ENCODE results near the gene HTR3B. TPM values are rescaled to one million over a fixed set of nuclear protein-coding genes. Genes with fewer than 3 reads are reported as not detected.

Gene HTR3B
- total RNA-seq, 4 donors from 2014 or later, result not detected

DNA sequence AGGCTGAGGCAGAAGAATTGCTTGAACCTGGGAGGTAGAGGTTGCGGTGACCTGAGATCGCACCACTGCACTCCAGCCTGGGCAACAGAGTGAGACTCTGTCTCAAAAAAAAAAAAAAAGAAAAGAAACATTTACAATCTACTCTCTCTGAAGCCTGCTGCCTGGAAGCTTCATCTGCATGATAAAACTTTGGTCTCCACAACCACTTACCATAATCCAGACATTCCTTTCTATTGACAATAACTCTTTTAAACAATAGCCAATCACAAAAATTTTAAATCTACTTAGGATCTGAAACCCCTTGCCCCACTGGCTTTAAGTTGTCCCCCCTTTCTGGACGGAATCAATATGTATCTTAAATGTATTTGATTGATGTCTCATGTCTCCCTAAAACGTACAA lies 45.3 kb downstream of the HTR3B start:
- TF ChIP-seq CTCF (IDR thresholded peaks at IDR 0.05 in 4 of 5, conservative IDR thresholded peaks at IDR 0.05 in 1 of 5) (no peak), POLR2A (IDR thresholded peaks at IDR 0.05) (no peak)
- no peaks in the 10 kb centered on the region for H3K9me3 ChIP-seq
- no peak overlapping the region for H3K27ac ChIP-seq
- peaks cover 7 to 10% (median 8%) of the 10 kb centered on the region in 3 donors for H3K27me3 ChIP-seq
- in situ Hi-C loops (cut with MboI; ENCODE audit: low sequenced_read_pairs in 4 of 4) (no loop called here), intact Hi-C loops (cut with DNase I; ENCODE audit: low total_unique reads) (no loop called here)
- no peaks in the 10 kb centered on the region for H3K36me3 ChIP-seq
- no peak overlapping the region for H3K4me3 ChIP-seq
- DNase-seq, result no peak
- H3K4me1 ChIP-seq, result no peaks in the 10 kb centered on the region
- ATAC-seq, result no peak

DNA sequence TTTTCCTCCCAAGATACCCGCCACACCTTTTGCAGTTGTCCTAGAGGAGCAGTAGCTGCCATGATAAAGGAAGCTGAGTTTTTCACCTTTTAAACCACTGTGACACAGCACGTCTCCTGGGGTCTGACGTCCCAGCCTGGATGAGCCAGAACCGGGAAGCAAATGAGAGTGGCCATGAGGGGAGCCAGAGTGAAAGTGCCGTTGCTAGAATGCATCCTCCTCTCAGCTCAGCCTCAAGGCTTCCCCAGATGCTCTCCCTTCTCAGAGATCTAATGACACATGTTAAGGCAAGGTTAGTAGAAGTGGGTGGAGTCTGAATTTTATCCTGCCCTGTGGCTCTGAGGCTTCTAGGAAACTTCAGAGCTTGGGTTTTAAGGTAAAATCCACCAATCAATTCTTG lies 46.9 kb downstream of the HTR3B start:
- intact Hi-C loops (cut with DNase I; ENCODE audit: low total_unique reads), result no loop called here
- in situ Hi-C loops (cut with MboI; ENCODE audit: low sequenced_read_pairs in 4 of 4), result no loop called here
- H3K9me3 ChIP-seq, result no peaks in the 10 kb centered on the region
- ATAC-seq (no peak), DNase-seq (no peak)
- H3K4me3 ChIP-seq, result no peak overlapping the region
- H3K4me1 ChIP-seq, result no peaks in the 10 kb centered on the region
- H3K27ac ChIP-seq, result no peak overlapping the region
- H3K36me3 ChIP-seq, result no peaks in the 10 kb centered on the region
- peaks cover 7 to 12% (median 8%) of the 10 kb centered on the region in 3 donors for H3K27me3 ChIP-seq
- TF ChIP-seq CTCF (IDR thresholded peaks at IDR 0.05 in 4 of 5, conservative IDR thresholded peaks at IDR 0.05 in 1 of 5), result no peak
- no peak for TF ChIP-seq POLR2A (IDR thresholded peaks at IDR 0.05)

DNA sequence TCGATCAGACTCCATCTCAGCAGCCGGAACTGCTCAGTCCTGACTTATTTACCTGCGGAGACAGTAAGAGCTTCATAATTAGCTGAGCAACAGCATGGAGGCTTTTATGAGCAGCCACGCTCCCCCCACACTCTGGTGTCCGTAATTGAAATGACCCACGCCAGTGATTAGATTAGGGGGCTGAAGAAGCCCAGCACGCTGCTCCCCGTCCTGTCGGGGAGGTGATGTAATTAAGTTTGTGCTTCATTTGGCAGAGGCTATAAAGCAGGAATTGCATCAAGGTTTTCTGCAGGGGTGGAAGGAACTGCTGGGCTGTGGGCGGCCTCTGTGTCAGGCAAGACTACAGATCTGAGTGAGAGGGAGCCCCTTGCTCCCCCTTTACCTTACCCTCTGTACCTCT lies 47.5 kb downstream of the HTR3B start:
- in situ Hi-C loops (cut with MboI; ENCODE audit: low sequenced_read_pairs in 4 of 4), result no loop called here
- H3K27me3 ChIP-seq, result peaks cover 7 to 12% (median 8%) of the 10 kb centered on the region in 3 donors

GRCh38 chr11:113952588-113952987 lies 48.0 kb downstream of the HTR3B start:
- TF ChIP-seq POLR2A (IDR thresholded peaks at IDR 0.05) (no peak), CTCF (IDR thresholded peaks at IDR 0.05 in 4 of 5, conservative IDR thresholded peaks at IDR 0.05 in 1 of 5) (no peak)
- H3K27ac ChIP-seq, result no peak overlapping the region
- no peak for ATAC-seq
- DNase-seq, result no peak
- no peaks in the 10 kb centered on the region for H3K9me3 ChIP-seq
- H3K27me3 ChIP-seq, result peaks cover 7 to 12% (median 8%) of the 10 kb centered on the region in 3 donors
- H3K4me1 ChIP-seq, result no peaks in the 10 kb centered on the region
- in situ Hi-C loops (cut with MboI; ENCODE audit: low sequenced_read_pairs in 4 of 4), result no loop called here
- intact Hi-C loops (cut with DNase I; ENCODE audit: low total_unique reads), result no loop called here
- no peaks in the 10 kb centered on the region for H3K36me3 ChIP-seq
- H3K4me3 ChIP-seq, result no peak overlapping the region

More for the DNA sequence above, 47.5 kb downstream of the HTR3B start:
- Histone ChIP-seq H3K36me3 (no peaks in the 10 kb centered on the region), H3K4me1 (no peaks in the 10 kb centered on the region), H3K9me3 (no peaks in the 10 kb centered on the region), H3K4me3 (no peak overlapping the region), H3K27ac (no peak overlapping the region)
- intact Hi-C loops (cut with DNase I; ENCODE audit: low total_unique reads), result no loop called here
- TF ChIP-seq POLR2A (IDR thresholded peaks at IDR 0.05) (no peak), CTCF (IDR thresholded peaks at IDR 0.05 in 4 of 5, conservative IDR thresholded peaks at IDR 0.05 in 1 of 5) (no peak)
- no peak for DNase-seq
- ATAC-seq, result no peak

- Histone ChIP-seq H3K27ac (no peak overlapping the region), H3K9me3 (no peaks in the 10 kb centered on the region), H3K27me3 (peaks cover 7 to 12% (median 8%) of the 10 kb centered on the region in 3 donors), H3K4me1 (no peaks in the 10 kb centered on the region), H3K36me3 (no peaks in the 10 kb centered on the region), H3K4me3 (no peak overlapping the region)
- intact Hi-C loops (cut with DNase I; ENCODE audit: low total_unique reads) (no loop called here), in situ Hi-C loops (cut with MboI; ENCODE audit: low sequenced_read_pairs in 4 of 4) (no loop called here)
- ATAC-seq (no peak), DNase-seq (no peak)
- TF ChIP-seq CTCF (IDR thresholded peaks at IDR 0.05 in 4 of 5, conservative IDR thresholded peaks at IDR 0.05 in 1 of 5), result no peak
- no peak for TF ChIP-seq POLR2A (IDR thresholded peaks at IDR 0.05)
Observed at GRCh38 chr11:113954235-113954634, 49.6 kb downstream of the HTR3B start.

Data from gastrocnemius medialis (tissue), 4 donors.